ENCODE results near the gene PRKCE.
A peak's percentile ranks its signal among the peaks of the same experiment; 100 is the strongest.

The PRKCE gene

GRCh38 chr2:45809205-45809604, 157.7 kb downstream of the PRKCE start:
- no peak for DNase-seq (ENCODE audit: low spot score)

GRCh38 chr2:45812011-45812500, 160.6 kb downstream of the PRKCE start:
- peak; percentile 57 for DNase-seq (ENCODE audit: low spot score)

DNA sequence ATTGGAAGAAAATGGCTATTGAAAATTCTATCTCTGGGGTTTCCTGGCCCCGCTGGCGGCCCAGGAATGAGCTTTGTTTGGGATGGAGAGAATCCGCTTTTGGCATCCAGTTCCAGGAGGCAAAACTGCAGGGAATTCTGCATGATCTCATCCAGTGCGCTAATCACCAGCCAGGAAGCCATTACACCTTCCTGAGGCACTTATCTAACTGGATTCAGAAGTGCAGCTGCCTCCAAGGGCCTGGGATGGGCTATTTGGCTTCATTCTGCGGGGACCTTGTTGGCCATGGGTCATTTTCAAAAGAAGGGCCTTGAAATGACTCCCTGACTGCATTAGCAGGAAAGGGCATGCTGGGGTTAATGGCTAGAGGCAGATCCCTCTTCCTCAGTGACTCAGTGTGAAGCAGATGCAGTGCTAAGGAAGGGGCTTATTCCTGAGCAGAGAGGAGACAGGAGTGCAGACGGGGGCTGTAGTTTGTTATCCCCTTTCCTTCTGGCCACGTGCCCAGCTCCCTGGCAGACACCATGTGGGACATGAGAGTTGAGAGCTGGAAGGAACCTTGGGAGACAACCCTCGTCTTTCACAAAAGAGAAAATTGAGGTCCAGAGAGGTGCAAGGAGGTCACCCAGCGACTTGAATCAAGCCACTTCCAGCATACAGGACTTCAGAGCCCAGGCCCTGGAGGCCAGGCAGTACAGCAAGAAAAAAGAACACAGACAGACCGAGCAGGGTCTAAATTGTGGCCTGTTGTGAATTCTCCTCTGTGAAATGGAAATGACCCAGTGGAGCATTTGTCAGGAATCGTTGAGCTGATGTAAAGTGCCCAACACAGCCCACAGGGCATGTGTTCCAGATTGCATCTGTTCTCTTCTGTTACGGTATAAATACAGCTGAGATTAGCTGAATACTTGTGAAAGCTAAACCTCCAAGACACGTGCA, 161.8 kb downstream of the PRKCE start:
- DNase-seq (ENCODE audit: low spot score), result no peak

GRCh38 chr2:45814488-45814887, 163.0 kb downstream of the PRKCE start:
- no peak for DNase-seq (ENCODE audit: low spot score)

DNA sequence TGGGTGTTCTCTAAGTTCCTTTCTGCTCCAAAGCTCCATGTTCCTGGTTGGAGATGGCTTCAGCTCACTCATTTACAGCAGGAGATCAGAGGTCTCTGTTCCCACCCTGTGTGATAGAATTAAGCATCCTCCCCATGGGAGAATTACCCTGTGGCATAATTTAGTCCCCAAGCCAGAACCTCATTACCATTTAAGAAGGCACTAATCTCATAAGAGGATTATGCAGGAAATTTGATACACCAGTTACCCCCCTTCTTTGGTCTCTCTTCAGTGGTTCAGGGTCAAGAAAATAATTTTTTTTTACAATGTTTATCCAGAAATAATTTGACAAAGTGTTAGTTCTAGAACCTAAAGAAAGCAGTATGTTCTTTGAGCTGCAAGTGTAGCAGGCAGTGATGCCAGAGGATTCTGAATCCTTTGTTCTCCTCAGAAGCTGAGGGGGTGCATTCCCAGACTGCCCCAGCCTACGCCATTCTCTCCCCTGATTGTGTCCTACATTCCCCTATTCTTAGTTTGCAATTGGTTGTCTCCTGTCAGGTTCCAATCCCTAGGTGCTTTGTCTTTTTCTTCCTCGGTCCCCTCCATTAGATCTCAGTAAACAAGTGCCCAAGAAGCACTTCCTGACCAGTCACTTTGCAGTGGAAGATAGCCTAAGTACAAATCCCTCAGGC, 163.6 kb downstream of the PRKCE start:
- no peak for DNase-seq (ENCODE audit: low spot score)

- peak; percentile 22 for DNase-seq (ENCODE audit: low spot score)
Measured at GRCh38 chr2:45816272-45816671, 164.8 kb downstream of the PRKCE start.

DNA sequence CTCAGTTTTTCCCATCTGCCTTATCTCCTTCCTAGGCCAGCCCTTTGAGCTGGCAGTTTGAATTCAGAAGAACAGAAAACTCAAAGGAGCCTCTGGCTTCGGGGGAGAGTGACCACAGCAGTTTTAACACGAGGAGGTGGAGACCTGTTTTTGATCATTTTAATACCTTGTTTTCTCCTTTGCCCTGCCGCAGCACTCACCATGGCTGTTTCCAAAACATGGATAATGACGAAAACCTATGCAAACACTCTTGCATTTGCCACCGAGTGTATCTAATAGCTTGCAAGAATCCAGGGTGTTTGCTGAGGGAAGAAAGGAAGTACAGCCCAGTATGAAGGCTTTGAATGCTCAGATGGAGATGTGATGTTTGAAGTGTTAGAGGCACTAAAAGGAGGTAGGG, 167.1 kb downstream of the PRKCE start:
- no peak for DNase-seq (ENCODE audit: low spot score)

- no peak for DNase-seq (ENCODE audit: low spot score)
Measured at GRCh38 chr2:45820048-45820447, 168.6 kb downstream of the PRKCE start.

DNA sequence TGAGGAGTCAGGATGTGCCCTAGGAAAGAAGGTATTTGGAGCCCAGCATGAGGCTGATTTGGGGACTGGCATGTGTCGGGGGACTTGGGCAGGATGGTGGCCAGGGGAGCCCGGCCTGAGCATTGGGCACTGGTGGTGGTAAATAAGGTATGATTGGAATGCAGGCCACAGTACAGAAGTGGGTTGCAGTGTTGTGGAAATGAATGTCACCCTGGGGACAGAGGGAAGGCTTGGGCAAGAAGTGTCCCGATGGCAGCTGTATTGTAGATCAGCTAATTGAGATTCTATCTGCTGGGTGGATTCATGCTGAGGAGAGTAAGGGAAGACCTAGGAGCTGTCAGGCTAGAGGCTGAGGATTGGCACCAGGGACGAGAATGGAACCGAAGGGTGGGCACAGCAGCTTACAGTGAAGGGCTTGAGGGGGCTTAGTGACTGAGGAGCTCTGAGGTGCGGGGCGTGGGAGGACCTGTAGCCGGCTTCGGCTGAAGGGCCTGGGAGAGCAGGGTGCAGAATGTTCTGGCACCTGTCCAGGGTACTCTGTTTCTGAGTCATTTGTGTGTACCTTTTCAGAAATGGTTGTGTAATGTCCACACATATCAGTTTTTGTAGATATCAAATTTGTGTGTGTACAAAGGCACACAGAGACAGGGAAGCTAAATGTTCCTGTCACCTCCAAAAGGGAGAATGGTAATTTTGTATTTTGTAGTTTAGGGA, 170.2 kb downstream of the PRKCE start:
- no peak for DNase-seq (ENCODE audit: low spot score)

DNA sequence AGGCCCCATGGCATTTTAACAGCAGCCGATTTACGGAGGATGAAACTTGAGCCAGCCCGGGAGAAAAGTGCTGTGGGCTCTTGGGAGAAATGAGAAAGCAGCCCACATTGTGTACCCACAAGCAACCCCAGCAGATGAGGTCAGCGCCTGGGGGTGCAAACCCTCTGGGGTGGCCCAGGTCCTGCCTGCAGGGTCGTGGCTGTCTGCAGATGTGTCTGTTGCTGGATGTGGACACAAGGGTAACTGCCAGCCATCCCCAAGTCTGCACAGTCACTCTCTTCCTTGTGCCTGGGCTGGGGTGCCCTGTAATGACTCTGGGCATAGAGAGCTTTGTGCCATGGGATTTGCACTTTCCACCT, 170.8 kb downstream of the PRKCE start:
- no peak for DNase-seq (ENCODE audit: low spot score)

- peak; percentile 47 for DNase-seq (ENCODE audit: low spot score)
Measured at GRCh38 chr2:45823723-45824206, 172.3 kb downstream of the PRKCE start.

DNA sequence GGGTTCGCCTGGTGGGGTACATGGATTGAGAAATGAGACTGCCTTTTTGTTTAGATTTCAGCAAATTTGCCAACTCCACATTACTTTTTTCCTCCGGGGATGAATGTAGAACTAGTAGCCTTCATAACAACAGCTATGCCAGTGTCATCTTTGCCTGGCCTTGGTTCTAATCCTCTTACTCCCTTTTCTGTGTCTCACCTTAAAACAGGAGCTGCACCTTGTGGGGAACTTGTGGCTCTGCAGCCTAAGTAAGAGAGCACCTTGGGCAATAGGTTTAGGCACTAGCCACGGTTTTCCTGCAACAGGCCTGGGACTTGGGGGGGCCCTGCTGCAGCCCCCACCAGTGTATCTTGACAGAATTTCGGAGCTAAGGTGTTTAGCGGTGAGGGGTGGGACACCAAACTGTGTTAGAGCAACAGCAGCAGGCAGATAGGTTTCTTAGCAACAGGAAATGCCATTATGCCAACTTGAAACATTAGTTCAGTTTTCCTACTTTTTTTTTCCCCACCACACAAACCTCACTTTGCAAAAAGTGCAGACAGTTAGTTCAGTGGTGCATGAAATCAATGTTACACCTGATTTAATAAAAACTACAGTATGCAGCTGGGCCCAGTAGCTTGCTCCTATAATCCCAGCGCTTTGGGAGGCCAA, 173.7 kb downstream of the PRKCE start:
- DNase-seq (ENCODE audit: low spot score), result no peak

DNA sequence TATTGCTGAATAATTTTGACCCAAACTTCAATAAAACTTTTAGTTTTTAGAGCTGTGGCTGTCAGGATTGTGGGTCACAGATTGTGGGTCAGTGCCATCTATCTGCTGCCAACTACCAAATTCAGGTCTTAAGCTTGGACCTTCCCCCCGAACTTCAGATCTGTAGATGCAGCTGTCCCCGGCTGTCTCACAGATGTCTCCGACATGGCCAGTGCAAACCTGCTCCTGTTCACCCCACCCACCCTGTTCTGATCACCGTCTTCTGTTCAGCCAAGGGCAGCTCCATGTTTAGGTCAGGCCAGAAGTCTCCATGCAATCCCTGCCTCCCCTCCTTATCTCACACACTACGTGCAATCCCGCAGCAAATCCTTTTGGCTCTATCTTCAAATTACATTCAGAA, 175.0 kb downstream of the PRKCE start:
- no peak for DNase-seq (ENCODE audit: low spot score)

DNA sequence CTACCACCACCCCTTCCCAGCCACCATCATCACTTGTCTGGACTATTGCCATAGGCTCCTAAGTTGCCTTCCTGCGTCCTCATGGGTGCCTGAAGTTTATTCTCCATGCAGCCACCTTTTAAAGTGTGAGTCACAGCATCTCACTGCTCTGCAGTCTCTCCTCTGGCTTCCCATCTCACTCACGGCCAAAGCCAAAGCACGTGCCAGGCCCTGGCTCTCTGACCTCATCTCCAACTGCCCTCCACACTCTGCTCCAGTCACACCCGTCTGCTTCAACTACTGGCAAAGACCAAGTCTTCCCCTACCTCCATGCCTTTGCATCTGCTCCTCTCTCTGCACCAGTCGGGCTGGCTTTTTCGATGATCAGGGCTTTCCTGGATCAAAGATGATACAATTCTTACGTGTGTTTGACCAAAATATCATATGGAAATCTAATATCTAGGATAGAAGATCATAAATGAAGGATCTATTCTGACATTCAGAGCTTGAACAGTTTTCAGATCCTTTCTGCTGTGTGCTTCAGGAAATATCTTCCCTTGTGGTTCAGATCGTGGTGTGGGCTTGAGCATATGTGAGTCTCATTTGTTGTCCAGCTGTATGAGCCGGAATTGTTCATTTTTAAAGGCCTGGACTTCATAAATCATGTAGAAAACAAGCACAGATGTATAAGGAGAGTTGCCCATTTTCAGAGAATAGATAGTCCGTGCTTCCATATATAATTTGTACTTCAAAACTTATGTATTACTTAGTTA, 175.6 kb downstream of the PRKCE start:
- DNase-seq (ENCODE audit: low spot score), result peak; percentile 93

DNA sequence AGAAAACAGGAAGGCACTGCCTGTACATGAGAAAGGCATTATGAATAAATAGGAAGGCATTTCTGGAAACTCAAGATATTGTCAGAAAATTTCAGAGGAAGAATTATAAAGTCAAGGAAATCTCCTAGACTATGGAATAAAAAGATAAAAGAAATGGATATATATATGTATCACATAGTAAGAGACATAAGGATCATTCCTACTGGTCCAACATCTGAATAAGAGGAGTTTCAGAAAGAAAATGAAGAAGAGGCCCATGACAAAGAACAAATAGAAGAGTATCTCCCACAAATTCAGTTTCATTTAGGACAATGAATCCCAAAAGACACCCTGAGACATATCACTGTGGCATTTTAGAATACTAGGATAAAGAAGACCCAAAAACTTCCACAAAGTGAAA, 178.8 kb downstream of the PRKCE start:
- no peak for DNase-seq (ENCODE audit: low spot score)

DNA sequence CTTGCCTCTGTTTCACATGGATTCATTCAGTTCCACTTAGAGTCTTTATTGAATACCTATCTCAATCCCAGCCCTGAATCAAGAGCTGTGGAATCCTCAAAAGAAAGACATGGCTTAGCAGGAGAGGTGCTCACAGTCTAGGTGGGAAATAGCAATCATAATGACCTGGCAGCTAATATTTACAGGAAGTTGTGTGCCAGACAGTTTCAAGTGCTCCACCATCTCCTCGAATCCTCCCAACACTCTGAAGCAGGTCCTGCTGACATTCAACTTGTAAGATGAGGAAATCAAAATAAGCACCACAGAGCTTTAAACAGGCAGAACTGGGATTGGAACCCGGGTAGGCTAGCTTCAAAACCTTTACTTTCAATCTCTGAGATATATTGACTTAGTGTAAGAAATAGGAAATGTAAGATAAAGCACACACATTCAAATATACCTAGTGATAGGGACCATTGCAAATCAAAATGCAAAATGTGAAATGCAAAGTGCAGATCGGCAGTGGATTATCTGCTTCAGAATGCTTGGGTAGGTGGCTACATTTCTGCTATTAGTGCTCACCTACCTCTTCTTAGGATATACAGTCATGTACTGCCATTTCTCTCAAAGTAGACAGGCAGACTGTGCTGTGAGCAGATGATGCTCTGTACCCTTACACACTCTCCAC, 182.0 kb downstream of the PRKCE start:
- DNase-seq (ENCODE audit: low spot score), result no peak

GRCh38 chr2:45833968-45834344, 182.5 kb downstream of the PRKCE start:
- DNase-seq (ENCODE audit: low spot score), result no peak

GRCh38 chr2:45834372-45834771, 182.9 kb downstream of the PRKCE start:
- no peak for DNase-seq (ENCODE audit: low spot score)

- DNase-seq (ENCODE audit: low spot score), result no peak
Measured at GRCh38 chr2:45834858-45835257, 183.4 kb downstream of the PRKCE start.

- DNase-seq (ENCODE audit: low spot score), result no peak
Measured at GRCh38 chr2:45836316-45836715, 184.8 kb downstream of the PRKCE start.

GRCh38 chr2:45836740-45837139, 185.3 kb downstream of the PRKCE start:
- DNase-seq (ENCODE audit: low spot score), result no peak

Data from AG08395 (cell line).